ENCODE measurements around the gene VSNL1. TPM values are rescaled to one million over a fixed set of nuclear protein-coding genes. Genes with fewer than 3 reads are reported as not detected.
"Not testable (repeated sequence)": the region's sequence is repeated elsewhere in the genome, so short reads cannot be mapped to it uniquely, and the experiment has no call there.

Gene VSNL1
- total RNA-seq, 1 donor from 2014 or later: 0.83 TPM

DNA sequence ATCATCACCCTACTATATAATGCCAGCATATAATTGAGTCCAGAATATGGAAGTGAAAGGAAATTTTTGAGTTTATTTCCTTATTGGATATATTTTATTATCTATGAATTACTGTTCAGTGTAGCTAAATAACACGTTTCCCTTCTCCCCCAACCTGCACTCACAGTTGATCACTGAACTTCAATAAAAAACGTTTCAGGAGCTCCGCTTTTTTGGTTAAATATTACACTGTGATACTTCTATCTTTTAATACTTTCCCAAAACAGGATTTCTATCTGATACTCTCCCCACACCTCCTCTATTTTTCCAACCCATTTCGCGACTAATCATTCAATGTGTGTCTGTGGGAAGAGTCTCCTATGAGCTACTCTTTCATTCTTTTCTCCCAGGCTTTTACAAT, 7.2 kb downstream of the VSNL1 start:
- DNase-seq (ENCODE audit: low spot score in 2 of 2, unreplicated experiment in 2 of 2): no peak
- Mint-ChIP-seq H3K36me3 (no peaks in the 10 kb centered on the region), H3K27ac (no peak overlapping the region), H3K27me3 (ENCODE audit: low read depth) (peaks cover 28% of the 10 kb centered on the region), H3K4me3 (no peak overlapping the region), H3K4me1 (peaks cover 3% of the 10 kb centered on the region), H3K9me3 (no peaks in the 10 kb centered on the region)
- TF ChIP-seq, protein P1, sequence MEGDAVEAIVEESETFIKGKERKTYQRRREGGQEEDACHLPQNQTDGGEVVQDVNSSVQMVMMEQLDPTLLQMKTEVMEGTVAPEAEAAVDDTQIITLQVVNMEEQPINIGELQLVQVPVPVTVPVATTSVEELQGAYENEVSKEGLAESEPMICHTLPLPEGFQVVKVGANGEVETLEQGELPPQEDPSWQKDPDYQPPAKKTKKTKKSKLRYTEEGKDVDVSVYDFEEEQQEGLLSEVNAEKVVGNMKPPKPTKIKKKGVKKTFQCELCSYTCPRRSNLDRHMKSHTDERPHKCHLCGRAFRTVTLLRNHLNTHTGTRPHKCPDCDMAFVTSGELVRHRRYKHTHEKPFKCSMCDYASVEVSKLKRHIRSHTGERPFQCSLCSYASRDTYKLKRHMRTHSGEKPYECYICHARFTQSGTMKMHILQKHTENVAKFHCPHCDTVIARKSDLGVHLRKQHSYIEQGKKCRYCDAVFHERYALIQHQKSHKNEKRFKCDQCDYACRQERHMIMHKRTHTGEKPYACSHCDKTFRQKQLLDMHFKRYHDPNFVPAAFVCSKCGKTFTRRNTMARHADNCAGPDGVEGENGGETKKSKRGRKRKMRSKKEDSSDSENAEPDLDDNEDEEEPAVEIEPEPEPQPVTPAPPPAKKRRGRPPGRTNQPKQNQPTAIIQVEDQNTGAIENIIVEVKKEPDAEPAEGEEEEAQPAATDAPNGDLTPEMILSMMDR (IDR thresholded peaks at IDR 0.05; ENCODE audit: unreplicated experiment): no peak

DNA sequence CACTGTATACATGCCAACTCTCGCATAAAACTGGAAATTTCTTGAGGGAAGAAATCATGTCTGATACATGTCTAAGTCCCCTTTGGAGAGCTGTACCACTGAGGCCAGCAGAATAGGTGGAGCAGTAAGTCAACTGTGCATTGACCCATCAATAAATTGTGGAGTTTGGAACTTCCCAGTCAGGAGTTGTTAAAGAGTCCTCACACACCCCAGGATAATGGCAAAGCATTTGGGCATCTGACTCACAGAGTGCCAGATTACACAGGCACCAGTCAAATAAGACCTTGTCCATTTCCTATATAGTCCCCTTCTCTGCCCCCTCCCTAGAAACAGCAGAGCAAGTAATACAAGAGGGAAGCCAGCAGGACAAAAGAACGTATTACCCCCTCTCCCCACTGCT, 10.4 kb downstream of the VSNL1 start:
- Mint-ChIP-seq H3K27ac (no peak overlapping the region), H3K27me3 (ENCODE audit: low read depth) (peaks cover 11% of the 10 kb centered on the region), H3K36me3 (no peaks in the 10 kb centered on the region), H3K4me3 (no peak overlapping the region), H3K9me3 (no peaks in the 10 kb centered on the region), H3K4me1 (no peaks in the 10 kb centered on the region)
- no peak for DNase-seq (ENCODE audit: low spot score in 2 of 2, unreplicated experiment in 2 of 2)
- TF ChIP-seq, protein P1 (IDR thresholded peaks at IDR 0.05; ENCODE audit: unreplicated experiment): no peak

DNA sequence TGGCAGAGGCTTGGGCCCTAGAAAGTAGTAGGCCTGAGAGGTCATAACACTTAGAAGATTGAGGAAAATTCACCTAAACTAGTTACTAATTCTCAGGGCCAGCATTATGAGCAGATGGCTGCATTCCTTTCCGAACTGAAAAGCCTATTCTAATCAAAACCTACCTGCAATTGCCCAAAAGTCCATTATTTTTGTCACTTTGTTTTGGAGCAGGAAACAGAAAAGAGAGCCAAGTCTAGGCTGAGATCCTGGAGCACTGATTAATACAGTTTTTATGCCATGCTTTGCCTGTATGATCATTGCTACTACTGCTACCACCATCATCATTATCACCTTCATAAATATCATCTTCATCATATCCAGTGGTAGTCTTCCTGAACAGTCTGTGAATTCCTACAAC, 14.7 kb downstream of the VSNL1 start:
- Mint-ChIP-seq H3K4me3 (no peak overlapping the region), H3K9me3 (no peaks in the 10 kb centered on the region), H3K36me3 (no peaks in the 10 kb centered on the region), H3K27ac (no peak overlapping the region), H3K4me1 (peaks cover 4% of the 10 kb centered on the region), H3K27me3 (ENCODE audit: low read depth) (peaks cover under 1% of the 10 kb centered on the region)
- TF ChIP-seq, protein P1 (IDR thresholded peaks at IDR 0.05; ENCODE audit: unreplicated experiment): no peak
- no peak for DNase-seq (ENCODE audit: low spot score in 2 of 2, unreplicated experiment in 2 of 2)

DNA sequence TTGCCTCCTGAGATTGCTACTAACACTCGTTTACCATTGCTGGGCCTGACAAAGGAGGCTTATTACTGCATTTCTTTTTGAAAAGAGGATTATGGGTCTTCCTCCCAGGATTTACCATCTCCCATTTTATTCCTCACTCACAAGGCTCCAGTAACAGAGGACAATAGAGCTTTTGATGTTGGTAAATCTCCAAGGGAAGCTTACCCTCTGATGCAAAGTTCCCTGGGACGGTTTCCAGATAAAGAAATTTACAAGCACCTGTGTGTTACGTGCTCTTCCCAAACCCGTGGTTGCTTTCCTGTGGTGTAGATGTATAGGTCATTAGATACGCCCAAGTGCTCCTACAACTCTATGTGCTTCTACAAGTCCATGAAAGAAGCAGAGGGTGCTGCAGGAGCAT, 17.1 kb downstream of the VSNL1 start:
- Mint-ChIP-seq H3K36me3 (no peaks in the 10 kb centered on the region), H3K9me3 (no peaks in the 10 kb centered on the region), H3K4me3 (no peak overlapping the region), H3K27ac (no peak overlapping the region), H3K27me3 (ENCODE audit: low read depth) (peaks cover 12% of the 10 kb centered on the region), H3K4me1 (peaks cover 4% of the 10 kb centered on the region)
- TF ChIP-seq, protein P1 (IDR thresholded peaks at IDR 0.05; ENCODE audit: unreplicated experiment): no peak
- DNase-seq (ENCODE audit: low spot score in 2 of 2, unreplicated experiment in 2 of 2): no peak

DNA sequence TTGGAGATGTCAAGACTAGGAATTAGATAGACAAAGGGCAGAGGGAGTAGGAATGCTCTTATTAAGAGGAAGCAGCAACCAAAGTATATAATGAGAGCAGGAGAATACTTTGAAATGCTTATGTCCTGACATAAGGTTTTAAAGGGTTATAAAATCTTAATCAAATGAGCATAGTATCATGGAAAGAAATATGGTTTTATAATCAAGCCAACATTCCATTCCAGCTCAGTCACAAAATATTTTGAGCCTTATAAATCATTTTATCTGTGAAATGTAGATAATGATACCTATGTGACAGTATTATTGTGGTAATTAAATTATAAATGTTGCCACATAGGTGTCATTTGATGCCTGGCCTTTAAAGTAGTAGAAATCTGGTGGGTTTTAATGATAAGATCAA, 17.6 kb downstream of the VSNL1 start:
- Mint-ChIP-seq H3K27ac (no peak overlapping the region), H3K27me3 (ENCODE audit: low read depth) (peaks cover 12% of the 10 kb centered on the region), H3K4me3 (no peak overlapping the region), H3K36me3 (no peaks in the 10 kb centered on the region), H3K9me3 (no peaks in the 10 kb centered on the region), H3K4me1 (peaks cover 4% of the 10 kb centered on the region)
- TF ChIP-seq, protein P1 (IDR thresholded peaks at IDR 0.05; ENCODE audit: unreplicated experiment): no peak
- no peak for DNase-seq (ENCODE audit: low spot score in 2 of 2, unreplicated experiment in 2 of 2)

DNA sequence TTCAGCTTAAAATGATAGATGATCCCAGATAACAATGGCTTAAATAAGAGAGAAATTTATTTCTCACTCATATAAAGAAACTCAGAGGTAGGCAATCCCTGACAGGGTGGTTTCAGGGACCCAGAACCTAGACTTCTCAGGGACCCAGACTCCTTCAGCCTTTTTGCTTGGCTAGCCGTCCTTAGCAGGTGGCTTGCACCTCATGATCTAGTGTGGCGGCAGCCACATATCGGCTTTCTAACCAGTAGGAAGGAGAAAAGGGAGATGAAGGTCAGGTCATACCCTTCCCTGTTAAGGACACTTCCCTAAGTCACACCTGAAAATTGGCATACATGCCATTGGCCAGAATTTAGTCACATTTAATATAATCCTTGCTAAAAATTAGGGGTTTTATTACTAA, 18.4 kb downstream of the VSNL1 start:
- DNase-seq (ENCODE audit: low spot score in 2 of 2, unreplicated experiment in 2 of 2): no peak
- no peaks in the 10 kb centered on the region for H3K9me3 Mint-ChIP-seq
- TF ChIP-seq, protein P1 (IDR thresholded peaks at IDR 0.05; ENCODE audit: unreplicated experiment): no peak
- peaks cover 4% of the 10 kb centered on the region for H3K4me1 Mint-ChIP-seq
- H3K4me3 Mint-ChIP-seq: no peak overlapping the region
- H3K27me3 Mint-ChIP-seq (ENCODE audit: low read depth): peaks cover 12% of the 10 kb centered on the region
- H3K36me3 Mint-ChIP-seq: no peaks in the 10 kb centered on the region
- no peak overlapping the region for H3K27ac Mint-ChIP-seq

DNA sequence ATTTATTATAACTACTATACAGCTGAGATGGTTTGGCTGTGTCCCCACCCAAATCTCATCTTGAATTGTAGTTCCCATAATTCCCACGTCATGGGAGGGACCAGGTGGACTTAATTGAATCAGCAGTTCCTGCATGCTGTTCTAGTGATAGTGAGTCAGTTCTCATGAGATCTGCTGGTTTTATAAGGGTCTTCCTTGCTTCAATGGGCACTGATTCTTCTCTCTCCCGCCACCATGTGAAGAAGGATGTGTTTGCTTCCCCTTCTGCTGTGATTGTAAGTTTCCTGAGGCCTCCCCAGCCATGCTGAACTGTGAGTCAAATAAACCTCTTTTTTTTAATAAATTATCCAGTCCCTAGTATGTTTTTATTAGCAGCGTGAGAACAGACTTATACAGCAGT, 25.2 kb downstream of the VSNL1 start:
- H3K36me3 Mint-ChIP-seq; H3K27me3 Mint-ChIP-seq (ENCODE audit: low read depth); H3K4me3 Mint-ChIP-seq; H3K4me1 Mint-ChIP-seq; H3K27ac Mint-ChIP-seq; H3K9me3 Mint-ChIP-seq; DNase-seq (ENCODE audit: low spot score in 2 of 2, unreplicated experiment in 2 of 2): not testable (repeated sequence)
